Measurements from ENCODE around the gene MMADHC.

DNA sequence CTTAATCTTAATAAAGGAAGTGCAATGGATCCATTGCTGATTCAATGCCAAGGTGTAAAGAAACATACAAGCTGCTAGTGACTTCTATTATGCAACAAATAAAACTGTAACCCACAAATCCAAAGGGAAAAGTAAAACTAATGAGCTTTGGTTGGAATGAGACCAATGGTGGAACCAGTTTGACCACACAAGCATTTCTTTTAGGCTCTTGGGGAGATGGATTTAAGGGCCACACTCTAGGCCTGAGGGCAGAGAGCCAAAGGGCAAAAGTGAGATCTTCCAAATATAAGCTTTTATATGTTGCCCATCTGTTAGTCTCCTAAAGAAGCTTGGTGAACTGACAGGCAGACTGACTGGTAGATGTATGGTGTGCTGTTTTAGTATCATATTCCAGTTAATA is 41.5 kb upstream of the MMADHC start:
- TF ChIP-seq, protein P1, sequence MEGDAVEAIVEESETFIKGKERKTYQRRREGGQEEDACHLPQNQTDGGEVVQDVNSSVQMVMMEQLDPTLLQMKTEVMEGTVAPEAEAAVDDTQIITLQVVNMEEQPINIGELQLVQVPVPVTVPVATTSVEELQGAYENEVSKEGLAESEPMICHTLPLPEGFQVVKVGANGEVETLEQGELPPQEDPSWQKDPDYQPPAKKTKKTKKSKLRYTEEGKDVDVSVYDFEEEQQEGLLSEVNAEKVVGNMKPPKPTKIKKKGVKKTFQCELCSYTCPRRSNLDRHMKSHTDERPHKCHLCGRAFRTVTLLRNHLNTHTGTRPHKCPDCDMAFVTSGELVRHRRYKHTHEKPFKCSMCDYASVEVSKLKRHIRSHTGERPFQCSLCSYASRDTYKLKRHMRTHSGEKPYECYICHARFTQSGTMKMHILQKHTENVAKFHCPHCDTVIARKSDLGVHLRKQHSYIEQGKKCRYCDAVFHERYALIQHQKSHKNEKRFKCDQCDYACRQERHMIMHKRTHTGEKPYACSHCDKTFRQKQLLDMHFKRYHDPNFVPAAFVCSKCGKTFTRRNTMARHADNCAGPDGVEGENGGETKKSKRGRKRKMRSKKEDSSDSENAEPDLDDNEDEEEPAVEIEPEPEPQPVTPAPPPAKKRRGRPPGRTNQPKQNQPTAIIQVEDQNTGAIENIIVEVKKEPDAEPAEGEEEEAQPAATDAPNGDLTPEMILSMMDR (IDR thresholded peaks at IDR 0.05 in 4 of 5, conservative IDR thresholded peaks at IDR 0.05 in 1 of 5): no peak
- no peak for TF ChIP-seq POLR2A (IDR thresholded peaks at IDR 0.05)

Data from gastrocnemius medialis (tissue), 4 donors.